D721Med (cell line): ENCODE measurements around the gene MRPL54.
"Not testable (repeated sequence)": the region's sequence is repeated elsewhere in the genome, so short reads cannot be mapped to it uniquely, and the experiment has no call there.

Source experiments
- DNase-seq: peaks from one replicate; pipeline ENCODE4 v3.0.0; 2011; ENCODE audit warnings: low spot score; ENCODE audit not compliant: insufficient read length
- FAIRE-seq: peaks from 2 replicates; lab custom pipeline; 2011; peaks lifted over from hg19 to GRCh38; lab: Jason Lieb, UNC
- TF ChIP-seq, protein P1 (sequence below): IDR thresholded peaks from 2 replicates; pipeline ENCODE4 v1.5.1; 2012; ENCODE audit warnings: mild to moderate bottlenecking, control low read depth; ENCODE audit not compliant: insufficient read depth; ENCODE audit errors: missing control alignments

Gene MRPL54

DNA sequence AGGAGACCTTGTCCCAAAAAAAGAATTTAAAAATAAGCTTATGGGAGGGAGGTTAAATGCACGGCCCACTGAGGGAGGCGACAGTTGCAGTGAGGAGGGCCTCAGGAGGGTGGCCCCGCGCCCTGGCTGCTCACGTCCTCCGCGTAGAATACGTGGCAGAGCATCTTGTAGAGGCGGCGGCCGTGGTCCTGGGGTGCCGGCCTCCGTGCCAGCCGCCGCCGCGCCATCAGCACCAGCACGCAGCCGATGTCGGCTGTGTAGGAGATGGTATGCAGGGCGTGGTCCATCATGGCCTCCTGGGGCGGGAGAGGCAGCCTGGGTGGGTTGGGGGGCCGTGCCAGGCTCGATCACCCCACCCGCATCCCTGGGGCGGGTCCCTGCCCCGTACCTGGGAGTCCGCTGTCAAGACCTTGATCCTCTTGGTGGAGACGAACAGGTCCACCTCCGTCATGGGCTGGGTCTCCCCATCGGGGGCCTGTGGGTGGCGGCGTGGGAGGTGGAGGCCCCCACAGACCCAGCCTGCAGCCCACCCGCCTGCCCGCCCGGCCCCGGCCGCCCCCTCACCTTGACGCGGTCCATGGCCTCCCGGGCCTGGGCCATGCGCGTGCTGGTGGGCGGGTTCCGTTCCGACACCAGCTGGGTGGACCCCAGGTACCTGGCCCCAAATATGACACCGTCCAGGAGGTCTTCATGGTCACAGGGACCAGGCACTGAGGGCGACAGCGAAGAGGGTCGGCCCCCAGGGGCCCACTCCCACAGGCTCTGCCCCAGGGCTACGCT is 8.7 kb upstream of the MRPL54 start:
- FAIRE-seq (no peak), DNase-seq (no peak)
- TF ChIP-seq, protein P1, sequence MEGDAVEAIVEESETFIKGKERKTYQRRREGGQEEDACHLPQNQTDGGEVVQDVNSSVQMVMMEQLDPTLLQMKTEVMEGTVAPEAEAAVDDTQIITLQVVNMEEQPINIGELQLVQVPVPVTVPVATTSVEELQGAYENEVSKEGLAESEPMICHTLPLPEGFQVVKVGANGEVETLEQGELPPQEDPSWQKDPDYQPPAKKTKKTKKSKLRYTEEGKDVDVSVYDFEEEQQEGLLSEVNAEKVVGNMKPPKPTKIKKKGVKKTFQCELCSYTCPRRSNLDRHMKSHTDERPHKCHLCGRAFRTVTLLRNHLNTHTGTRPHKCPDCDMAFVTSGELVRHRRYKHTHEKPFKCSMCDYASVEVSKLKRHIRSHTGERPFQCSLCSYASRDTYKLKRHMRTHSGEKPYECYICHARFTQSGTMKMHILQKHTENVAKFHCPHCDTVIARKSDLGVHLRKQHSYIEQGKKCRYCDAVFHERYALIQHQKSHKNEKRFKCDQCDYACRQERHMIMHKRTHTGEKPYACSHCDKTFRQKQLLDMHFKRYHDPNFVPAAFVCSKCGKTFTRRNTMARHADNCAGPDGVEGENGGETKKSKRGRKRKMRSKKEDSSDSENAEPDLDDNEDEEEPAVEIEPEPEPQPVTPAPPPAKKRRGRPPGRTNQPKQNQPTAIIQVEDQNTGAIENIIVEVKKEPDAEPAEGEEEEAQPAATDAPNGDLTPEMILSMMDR: no peak

DNA sequence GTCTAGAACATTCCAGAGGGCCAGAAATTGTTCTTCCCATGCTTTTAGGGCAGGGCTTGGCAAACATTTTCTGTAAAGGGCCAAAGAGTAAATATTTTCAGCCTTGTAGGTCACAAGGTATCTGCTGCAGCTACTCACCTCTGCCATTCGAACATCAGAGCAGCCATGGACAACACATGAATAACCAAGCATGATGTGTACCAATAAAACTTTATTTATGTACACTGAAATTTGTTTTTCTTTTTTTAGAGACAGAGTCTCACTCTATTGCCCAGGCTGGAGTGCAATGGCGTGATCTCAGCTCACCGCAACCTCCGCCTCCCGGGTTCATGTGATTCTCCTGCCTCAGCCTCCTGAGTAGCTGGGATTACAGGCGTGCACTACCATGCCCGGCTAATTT is 4.8 kb upstream of the MRPL54 start:
- not testable (repeated sequence) for DNase-seq, FAIRE-seq

DNA sequence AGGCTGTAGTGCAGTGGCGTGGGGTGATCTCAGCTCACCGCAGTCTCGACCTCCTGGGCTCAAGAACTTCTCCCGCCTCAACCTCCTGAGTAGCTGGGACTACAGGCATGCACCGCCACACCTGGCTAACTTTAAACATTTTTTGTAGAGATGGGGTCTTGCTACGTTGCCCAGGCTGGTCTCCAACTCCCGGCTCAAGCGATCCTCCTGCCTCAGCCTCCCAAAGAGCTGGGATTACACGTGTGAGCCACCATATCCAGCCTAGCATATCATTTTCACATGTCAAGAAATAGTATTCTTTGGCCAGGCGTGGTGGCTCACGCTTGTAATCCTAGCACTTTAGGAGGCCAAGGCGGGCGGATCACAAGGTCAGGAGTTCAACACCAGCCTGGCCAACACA is 4.2 kb upstream of the MRPL54 start:
- DNase-seq, FAIRE-seq: not testable (repeated sequence)

DNA sequence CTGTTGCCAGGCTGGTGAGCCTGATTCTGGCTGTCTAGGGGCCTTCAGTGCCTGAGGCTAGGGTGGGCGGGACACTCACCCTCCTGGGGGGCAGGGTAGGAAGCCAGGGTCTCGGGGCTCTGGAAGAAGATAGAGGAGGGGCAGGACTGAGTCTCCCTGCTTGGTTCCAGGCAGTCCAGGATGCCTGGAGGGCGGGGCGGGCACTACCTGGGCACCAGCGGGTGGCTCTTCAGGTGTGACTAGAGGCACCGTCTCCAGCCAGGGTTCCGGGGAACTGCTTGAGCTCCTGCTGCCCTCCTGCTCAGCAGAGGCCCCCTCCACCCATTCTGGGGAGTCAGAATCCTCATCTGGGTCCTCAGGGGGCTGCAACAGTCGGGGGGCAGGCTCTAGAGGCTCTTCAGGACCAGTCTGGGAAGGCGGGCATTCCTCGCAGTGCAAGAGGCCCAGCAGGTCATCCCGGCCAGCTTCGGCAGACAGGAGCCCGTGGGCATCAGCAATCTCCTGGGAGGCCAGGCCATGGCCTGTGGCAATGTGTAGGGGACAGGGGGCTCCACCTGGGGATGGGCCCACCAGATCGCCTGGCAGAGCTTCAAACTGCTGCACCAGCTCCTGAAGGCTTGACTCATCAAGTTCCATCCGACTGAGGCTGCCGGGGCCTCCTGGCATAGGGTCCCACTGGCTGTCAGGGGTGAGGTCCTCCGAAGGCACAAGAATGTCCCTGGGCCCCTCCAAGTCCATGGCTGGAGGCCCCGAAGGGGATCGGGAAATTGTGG is 2.8 kb upstream of the MRPL54 start:
- TF ChIP-seq, protein P1: no peak
- FAIRE-seq (no peak), DNase-seq (no peak)

DNA sequence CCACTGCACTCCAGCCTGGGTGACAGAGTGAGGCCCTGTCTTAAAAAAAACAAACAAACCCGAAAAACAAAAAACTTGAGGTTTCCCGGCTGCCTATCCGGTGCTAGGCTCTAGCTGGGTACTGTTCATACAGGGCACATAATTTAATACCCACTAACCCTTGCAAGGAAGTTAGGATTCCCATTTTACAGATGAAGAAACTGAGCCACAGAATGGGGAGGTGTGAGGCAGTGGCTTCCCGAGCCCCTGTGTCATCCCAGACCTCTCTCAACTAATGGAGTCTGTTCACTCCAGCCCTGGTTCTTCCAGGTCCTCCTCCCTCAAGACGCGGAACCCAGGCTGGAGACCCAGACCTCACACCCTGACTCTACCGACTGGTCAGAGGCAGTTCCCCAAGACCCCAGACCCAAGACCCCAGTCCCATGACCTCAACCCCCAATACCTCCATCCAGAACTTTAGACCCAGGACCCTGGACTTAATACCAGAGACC is 1.6 kb upstream of the MRPL54 start:
- TF ChIP-seq, protein P1: no peak
- FAIRE-seq: no peak
- DNase-seq: no peak

DNA sequence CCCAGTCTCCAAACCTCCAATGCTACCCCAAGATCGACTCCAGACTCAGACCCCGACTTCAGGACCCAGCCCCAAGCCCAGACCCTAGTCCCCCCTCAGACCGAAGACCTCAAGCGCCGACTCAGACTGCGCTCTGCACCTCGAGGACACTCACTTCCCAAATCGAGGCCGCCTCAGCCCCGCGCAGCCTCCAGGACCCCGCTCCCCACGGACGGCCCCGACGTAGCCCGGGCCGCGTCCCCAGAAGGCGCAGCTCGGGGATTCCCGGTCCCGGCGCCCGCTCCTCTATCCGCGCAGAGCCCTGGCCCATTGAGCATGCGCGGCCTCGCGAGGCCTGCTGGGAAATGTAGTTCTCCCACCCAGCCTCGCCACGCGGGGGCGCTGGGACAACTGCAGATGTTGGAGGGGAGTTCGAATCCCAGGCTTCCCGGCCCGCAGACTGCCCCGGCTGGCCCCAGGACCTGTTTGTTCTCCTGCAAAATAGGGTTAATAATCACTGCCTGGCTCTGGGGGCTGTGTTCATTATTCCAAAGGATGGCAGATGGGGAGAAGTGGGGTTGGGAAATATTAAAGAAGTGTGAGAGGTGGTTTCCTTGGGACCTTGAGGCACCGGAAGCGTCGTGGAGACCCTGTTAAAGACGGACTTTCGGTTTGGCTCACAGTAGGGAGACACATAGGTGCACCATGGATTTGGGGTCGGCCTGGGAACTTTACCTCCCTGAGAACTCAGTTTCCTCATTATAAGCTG is 926 bp upstream of the MRPL54 start, which contains the start of gene APBA3:
TSS of gene APBA3 (minus strand) at position 311 of the 748 bp plus-strand sequence. CDS start 1,428 bp downstream, outside the sequence.
- DNase-seq: peak; percentile 90
- TF ChIP-seq, protein P1: peak; percentile 73
- no peak for FAIRE-seq

DNA sequence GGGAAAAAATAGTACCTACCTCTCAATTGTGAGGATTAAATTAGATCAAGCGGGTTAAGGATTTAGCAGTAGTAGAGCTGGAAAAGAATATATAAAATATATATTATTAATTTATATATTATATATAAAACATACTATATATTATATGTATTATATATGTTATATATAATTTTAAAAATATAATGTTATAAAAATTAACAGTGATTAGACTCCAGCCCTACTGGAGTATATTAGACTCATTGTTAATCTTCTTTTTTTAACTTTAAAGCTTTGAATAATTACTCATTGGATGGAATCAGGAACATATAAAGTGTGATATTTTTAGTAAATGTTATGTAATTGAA is 380 bp upstream of the MRPL54 start:
- TF ChIP-seq, protein P1: no peak
- FAIRE-seq (no peak), DNase-seq (no peak)
